H1 (cell line): ENCODE measurements around the gene H1-8. TPM values are rescaled to one million over a fixed set of nuclear protein-coding genes. Genes with fewer than 3 reads are reported as not detected.

Source experiments
- CTCF ChIA-PET: fragments of 300-600 bp; sonication (Branson Sonifier 250); formaldehyde crosslinking; loops from one replicate; lab custom pipeline; 2021; ENCODE audit not compliant: partially characterized antibody; lab: Charles Lee
- POLR2A ChIA-PET: fragments of 300-600 bp; sonication (Branson Sonifier 250); formaldehyde crosslinking; loops from one replicate; lab custom pipeline; 2021; ENCODE audit warnings: inconsistent platforms; ENCODE audit not compliant: partially characterized antibody; lab: Charles Lee
- DNase-seq, 2 experiments: peaks; one replicate each; pipeline versions ENCODE4 v3.0.0 to v3.0.0-alpha.2; 2010 to 2022; ENCODE audit warnings: low spot score in 2 of 2, low read depth in 1 of 2, mixed read lengths in 1 of 2
- FAIRE-seq: peaks from 2 replicates; lab custom pipeline; 2011; peaks lifted over from hg19 to GRCh38; lab: Jason Lieb, UNC
- H2AFZ ChIP-seq: 2 replicates; pipeline ENCODE4 v1.8.1; 2012; ENCODE audit warnings: low read length, inconsistent platforms
- H2AK5ac ChIP-seq: 2 replicates; pipeline ENCODE4 v1.6.1; 2013; ENCODE audit warnings: low read depth, low read length
- H2BK120ac ChIP-seq: replicated peaks from 2 replicates; pipeline ENCODE3; 2013; ENCODE audit warnings: low read depth, low read length, inconsistent platforms
- H2BK12ac ChIP-seq: 2 replicates; pipeline ENCODE4 v1.6.1; 2013; ENCODE audit warnings: low read depth, low read length
- H2BK15ac ChIP-seq: 2 replicates; pipeline ENCODE4 v1.6.1; 2013; ENCODE audit warnings: low read length
- H2BK20ac ChIP-seq: 2 replicates; pipeline ENCODE4 v1.6.1; 2013; ENCODE audit warnings: low read length
- H2BK5ac ChIP-seq: 2 replicates; pipeline ENCODE4 v1.6.1; 2013; ENCODE audit warnings: low read depth, low read length
- H3K14ac ChIP-seq: 2 replicates; pipeline ENCODE4 v1.6.1; 2013; ENCODE audit warnings: inconsistent platforms; ENCODE audit not compliant: insufficient read length
- H3K18ac ChIP-seq: 2 replicates; pipeline ENCODE4 v1.6.1; 2013; ENCODE audit warnings: low read length; ENCODE audit errors: extremely low read depth
- H3K23ac ChIP-seq: 2 replicates; pipeline ENCODE4 v1.6.1; 2013; ENCODE audit warnings: inconsistent platforms; ENCODE audit not compliant: insufficient read length
- H3K23me2 ChIP-seq: 2 replicates; pipeline ENCODE4 v1.6.1; 2013; ENCODE audit warnings: low read depth, low read length
- H3K27ac ChIP-seq: 2 replicates; pipeline ENCODE4 v1.6.1; 2011; ENCODE audit warnings: low read depth, low read length, inconsistent platforms
- H3K27me3 ChIP-seq, 4 experiments: replicated peaks in 1 of 4; 1 replicate in 1 of 4; 2 replicates in 3 of 4; pipeline versions ENCODE4 v1.6.1 to v1.8.1; 2011 to 2013; ENCODE audit warnings: low read length in 3 of 4, mild to moderate bottlenecking in 3 of 4, inconsistent platforms in 2 of 4, mixed read lengths in 2 of 4, moderate library complexity in 1 of 4; ENCODE audit not compliant: control insufficient read depth in 3 of 4, insufficient read depth in 3 of 4; ENCODE audit errors: extremely low read depth in 1 of 4
- H3K36me3 ChIP-seq, 4 experiments: 2 replicates each; pipeline versions ENCODE4 v1.6.1 to v1.8.1; 2011 to 2013; ENCODE audit warnings: mild to moderate bottlenecking in 4 of 4, low read length in 3 of 4, moderate library complexity in 2 of 4, control low read depth in 1 of 4, inconsistent platforms in 1 of 4; ENCODE audit not compliant: insufficient read depth in 4 of 4, control insufficient read depth in 2 of 4
- H3K4ac ChIP-seq: replicated peaks from 2 replicates; pipeline ENCODE3; 2013; ENCODE audit warnings: low read length, low read depth, mixed read lengths, inconsistent platforms; ENCODE audit not compliant: insufficient read length
- H3K4me1 ChIP-seq, 4 experiments: replicated peaks in 1 of 4; 1 replicate in 1 of 4; 2 replicates in 3 of 4; pipeline versions ENCODE4 v1.6.1 to v1.8.1; 2011 to 2013; ENCODE audit warnings: low read length in 3 of 4, inconsistent platforms in 2 of 4, mixed read lengths in 1 of 4; ENCODE audit not compliant: insufficient read depth in 4 of 4, control insufficient read depth in 3 of 4
- H3K4me2 ChIP-seq, 2 experiments: 2 replicates each; pipeline versions ENCODE4 v1.6.1 to v1.8.1; 2011 to 2013; ENCODE audit warnings: low read depth in 2 of 2, low read length in 2 of 2, control low read depth in 1 of 2, inconsistent platforms in 1 of 2, mild to moderate bottlenecking in 1 of 2; ENCODE audit not compliant: insufficient read depth in 1 of 2
- H3K4me3 ChIP-seq, 4 experiments: fragments of 200-600, 300-600 bp in 1 of 4; sonication (generic), shearing (Covaris generic), sonication (Bioruptor Twin) in 1 of 4; 2 replicates each; pipeline versions ENCODE4 v1.5.1 to v1.8.1; 2011 to 2016; ENCODE audit warnings: low read length in 4 of 4, low read depth in 3 of 4, control low read depth in 2 of 4, inconsistent platforms in 2 of 4, mild to moderate bottlenecking in 2 of 4, mixed read lengths in 1 of 4, moderate library complexity in 1 of 4; ENCODE audit not compliant: insufficient read depth in 2 of 4; ENCODE audit errors: extremely low read depth in 1 of 4
- H3K56ac ChIP-seq: replicated peaks from 2 replicates; pipeline ENCODE3; 2013; ENCODE audit warnings: low read depth, mild to moderate bottlenecking, mixed read lengths, low read length, inconsistent platforms; ENCODE audit not compliant: insufficient read length
- H3K79me1 ChIP-seq: 2 replicates; pipeline ENCODE4 v1.6.1; 2013; ENCODE audit warnings: low read depth, low read length, control low read depth
- H3K79me2 ChIP-seq, 2 experiments: 2 replicates each; pipeline versions ENCODE4 v1.6.1 to v1.8.1; 2012 to 2013; ENCODE audit warnings: low read length in 2 of 2, mild to moderate bottlenecking in 2 of 2, inconsistent platforms in 1 of 2; ENCODE audit not compliant: insufficient read depth in 2 of 2, control insufficient read depth in 1 of 2
- H3K9ac ChIP-seq, 4 experiments: replicated peaks in 1 of 4; 1 replicate in 1 of 4; 2 replicates in 3 of 4; pipeline versions ENCODE4 v1.6.1 to v1.8.1; 2011 to 2013; ENCODE audit warnings: low read depth in 3 of 4, low read length in 3 of 4, control low read depth in 2 of 4, mild to moderate bottlenecking in 2 of 4, moderate library complexity in 2 of 4, inconsistent platforms in 1 of 4; ENCODE audit errors: extremely low read depth in 1 of 4
- H3K9me3 ChIP-seq, 2 experiments: 2 replicates each; pipeline versions ENCODE4 v1.6.1 to v1.8.1; 2012 to 2013; ENCODE audit warnings: mild to moderate bottlenecking in 2 of 2, moderate library complexity in 2 of 2, control low read depth in 1 of 2, inconsistent platforms in 1 of 2, low read depth in 1 of 2, low read length in 1 of 2, mixed read lengths in 1 of 2; ENCODE audit not compliant: insufficient read depth in 2 of 2
- H4K20me1 ChIP-seq, 2 experiments: replicated peaks in 1 of 2; 2 replicates each; pipeline versions ENCODE3 to v1.8.1; 2011 to 2013; ENCODE audit warnings: inconsistent platforms in 2 of 2, low read length in 2 of 2, mild to moderate bottlenecking in 1 of 2; ENCODE audit not compliant: insufficient read depth in 2 of 2, control insufficient read depth in 1 of 2
- H4K5ac ChIP-seq: 2 replicates; pipeline ENCODE4 v1.6.1; 2013; ENCODE audit warnings: low read length, low read depth, mixed read lengths, inconsistent platforms; ENCODE audit not compliant: insufficient read length
- H4K8ac ChIP-seq: 2 replicates; pipeline ENCODE4 v1.8.0; 2013; ENCODE audit warnings: mild to moderate bottlenecking, moderate library complexity, low read length, inconsistent platforms; ENCODE audit not compliant: insufficient read depth; ENCODE audit errors: extremely low read depth
- H4K91ac ChIP-seq: replicated peaks from 2 replicates; pipeline ENCODE3; 2013; ENCODE audit warnings: low read length, mixed read lengths, inconsistent platforms; ENCODE audit not compliant: insufficient read length
- BRCA1 ChIP-seq: IDR thresholded peaks from 2 replicates; pipeline ENCODE4 v1.6.1; 2012; ENCODE audit warnings: low read depth, low read length, improper control_type of control experiment
- CREB1 ChIP-seq: IDR thresholded peaks from 2 replicates; pipeline ENCODE4 v1.6.1; 2012; ENCODE audit warnings: inconsistent platforms
- EGR1 ChIP-seq: IDR thresholded peaks from 2 replicates; pipeline ENCODE4 v1.6.1; 2011; ENCODE audit warnings: low read depth, low read length, borderline replicate concordance
- GTF2F1 ChIP-seq: IDR thresholded peaks from 2 replicates; pipeline ENCODE4 v1.6.1; 2012; ENCODE audit warnings: low read depth, low read length, improper control_type of control experiment, borderline replicate concordance
- KDM1A ChIP-seq: fragments of 200-600, 300-600 bp; sonication (generic); IDR thresholded peaks from 2 replicates; pipeline ENCODE4 v1.7.1; 2016; ENCODE audit warnings: mild to moderate bottlenecking, low read length, borderline replicate concordance
- NRF1 ChIP-seq: IDR thresholded peaks from 2 replicates; pipeline ENCODE4 v1.6.1; 2011; ENCODE audit warnings: mild to moderate bottlenecking, low read depth, low read length, improper control_type of control experiment
- SIX5 ChIP-seq: IDR thresholded peaks from 2 replicates; pipeline ENCODE4 v1.6.1; 2011; ENCODE audit warnings: mild to moderate bottlenecking, low read depth, low read length
- SP4 ChIP-seq: IDR thresholded peaks from 2 replicates; pipeline ENCODE4 v1.6.1; 2012; ENCODE audit warnings: low read length, inconsistent platforms
- WGBS, 2 experiments: shearing (Covaris generic) in 1 of 2; methylation state at CpG; one replicate each; pipeline versions ENCODE4 v1.1.6 to v1.1.7; 2013 to 2015; ENCODE audit warnings: low lambda C conversion rate in 2 of 2, mixed read lengths in 2 of 2, inconsistent platforms in 1 of 2, low coverage in 1 of 2, missing lambda C conversion rate in 1 of 2; ENCODE audit not compliant: insufficient replicate concordance in 2 of 2, insufficient coverage in 1 of 2, insufficient read length in 1 of 2; ENCODE audit errors: extremely low coverage in 1 of 2, missing lambda C conversion rate in 1 of 2; 5-methylcytosine and 5-hydroxymethylcytosine counted together
- polyA plus RNA-seq, 7 experiments: library from polyadenylated mRNA; depleted of rRNA in 3 of 7; stranded (reverse) in 5 of 7; unstranded in 2 of 7; fragments of >200 nt in 5 of 7; fragments of 200-250 nt in 2 of 7; gene quantifications; 1 replicate in 5 of 7; 2 replicates in 1 of 7; 4 replicates in 1 of 7; pipeline versions ENCODE4 v1.2.1 to v1.2.3, GENCODE V29; 2011 to 2013; ENCODE audit warnings: missing spikeins in 2 of 7, mixed read lengths in 2 of 7
- total RNA-seq: library from RNA; stranded (reverse); fragmentation: NEBNext Ultra II Directional; extraction: Animal tissue kit (Norgen Biotek cat#: 25700); gene quantifications from 2 replicates; pipeline ENCODE4 v1.2.1, GENCODE V29; 2021
- TF ChIP-seq, protein P1 (sequence below): IDR thresholded peaks from 2 replicates; pipeline ENCODE4 v1.6.1; 2012; ENCODE audit warnings: inconsistent platforms

Gene H1-8
- total and polyA plus RNA-seq, 2 of the 8 experiments (the other 6 are each of a cell fraction or from before 2014, with no cell fraction given): not detected

DNA sequence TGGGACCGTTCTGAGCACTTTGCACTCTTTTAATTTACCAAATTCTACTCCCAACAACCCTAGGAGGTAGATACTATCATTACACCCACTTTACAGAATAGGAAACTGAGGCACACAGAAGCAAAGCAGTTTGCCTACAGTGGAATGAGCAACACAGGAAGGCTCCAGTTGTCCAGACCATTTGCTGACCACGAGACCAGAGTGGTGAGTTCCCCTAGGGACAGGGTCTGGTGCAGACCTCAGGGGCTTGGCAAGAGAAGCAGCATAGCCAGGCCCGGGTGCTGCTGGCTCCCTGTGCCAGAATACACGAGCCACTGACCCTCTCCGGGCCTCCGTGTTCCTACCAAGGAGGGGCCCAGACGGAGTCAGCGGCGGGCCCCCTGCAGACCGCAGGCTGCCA is 37.0 kb downstream of the H1-8 start:
- H4K20me1 ChIP-seq: no peaks in the 10 kb centered on the region
- H4K8ac ChIP-seq: no peak overlapping the region
- H3K4ac ChIP-seq: no peak overlapping the region
- H2BK12ac ChIP-seq: no peak overlapping the region
- H2BK120ac ChIP-seq: no peak overlapping the region
- H3K27me3 ChIP-seq: no peaks in the 10 kb centered on the region
- H3K4me2 ChIP-seq: no peak overlapping the region
- H3K18ac ChIP-seq: no peak overlapping the region
- no peak overlapping the region for H3K27ac ChIP-seq
- no peak overlapping the region for H3K56ac ChIP-seq
- FAIRE-seq: no peak
- no peak overlapping the region for H2BK20ac ChIP-seq
- H2BK15ac ChIP-seq: no peak overlapping the region
- no peak overlapping the region for H3K14ac ChIP-seq
- H4K91ac ChIP-seq: no peak overlapping the region
- peaks cover 0 to 11% (median 0%) of the 10 kb centered on the region in 4 experiments; a peak in 2 of 7 replicates for H3K4me1 ChIP-seq
- H3K9ac ChIP-seq: no peak overlapping the region
- no peak overlapping the region for H3K4me3 ChIP-seq
- 96% methylated on average over 10 of the region's 10 CpGs; no CpG with 5 or more reads in 1 of the 2 experiments for WGBS, 2 experiments
- no peak overlapping the region for H3K23ac ChIP-seq
- no peaks in the 10 kb centered on the region for H3K79me2 ChIP-seq
- H2AFZ ChIP-seq: no peak overlapping the region
- no peak overlapping the region for H2BK5ac ChIP-seq
- H4K5ac ChIP-seq: no peak overlapping the region
- ChIA-PET POLR2A (no interaction called here), CTCF (no interaction called here)
- H2AK5ac ChIP-seq: no peak overlapping the region
- no peaks in the 10 kb centered on the region for H3K36me3 ChIP-seq
- no peaks in the 10 kb centered on the region for H3K23me2 ChIP-seq
- TF ChIP-seq EGR1 (no peak), CREB1 (no peak), KDM1A (no peak), SIX5 (no peak), BRCA1 (no peak), SP4 (no peak), NRF1 (no peak), GTF2F1 (no peak)
- TF ChIP-seq, protein P1, sequence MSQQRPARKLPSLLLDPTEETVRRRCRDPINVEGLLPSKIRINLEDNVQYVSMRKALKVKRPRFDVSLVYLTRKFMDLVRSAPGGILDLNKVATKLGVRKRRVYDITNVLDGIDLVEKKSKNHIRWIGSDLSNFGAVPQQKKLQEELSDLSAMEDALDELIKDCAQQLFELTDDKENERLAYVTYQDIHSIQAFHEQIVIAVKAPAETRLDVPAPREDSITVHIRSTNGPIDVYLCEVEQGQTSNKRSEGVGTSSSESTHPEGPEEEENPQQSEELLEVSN: no peak
- DNase-seq: no peak
- H3K9me3 ChIP-seq: no peaks in the 10 kb centered on the region
- H3K79me1 ChIP-seq: 0 out of 2 replicates have a peak, but pooled peaks cover 2% of the 10 kb centered on the region
